Measurements from ENCODE around the gene NLGN3.

The NLGN3 gene

GRCh38 chrX:71144651-71145050 lies at the start of gene NLGN3:
Gene NLGN3, plus strand, starts transcription at chrX:71144841. Its CDS starts 2,909 bp downstream, at chrX:71147750.
- DNase-seq, result no peak

DNA sequence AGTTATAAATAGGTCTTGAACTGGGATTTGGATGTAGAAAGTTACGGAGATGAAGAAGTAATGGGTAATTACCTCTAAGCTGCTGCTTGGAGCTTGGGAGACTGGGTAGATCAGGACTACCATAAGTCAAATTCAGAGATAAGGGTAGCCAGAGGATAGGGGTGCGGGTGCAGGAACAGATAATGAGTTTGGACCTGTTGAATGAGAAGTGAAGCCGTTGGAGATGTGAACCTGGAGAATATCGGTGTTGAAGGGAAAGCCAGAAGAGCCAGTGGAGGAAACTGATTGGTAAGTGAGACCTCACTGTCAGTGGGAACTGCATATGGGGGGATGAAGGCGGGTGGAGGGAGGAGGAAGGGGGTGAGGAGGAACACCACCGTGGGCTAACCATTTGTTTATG lies 49.6 kb upstream of the NLGN3 start:
- DNase-seq, result no peak

- peak; percentile 35 for DNase-seq
Observed at GRCh38 chrX:71095555-71095980, 49.1 kb upstream of the NLGN3 start, which contains the start of gene FOXO4. Gene FOXO4, plus strand, starts transcription at chrX:71095851. Its CDS starts 678 bp downstream, at chrX:71096529.

DNA sequence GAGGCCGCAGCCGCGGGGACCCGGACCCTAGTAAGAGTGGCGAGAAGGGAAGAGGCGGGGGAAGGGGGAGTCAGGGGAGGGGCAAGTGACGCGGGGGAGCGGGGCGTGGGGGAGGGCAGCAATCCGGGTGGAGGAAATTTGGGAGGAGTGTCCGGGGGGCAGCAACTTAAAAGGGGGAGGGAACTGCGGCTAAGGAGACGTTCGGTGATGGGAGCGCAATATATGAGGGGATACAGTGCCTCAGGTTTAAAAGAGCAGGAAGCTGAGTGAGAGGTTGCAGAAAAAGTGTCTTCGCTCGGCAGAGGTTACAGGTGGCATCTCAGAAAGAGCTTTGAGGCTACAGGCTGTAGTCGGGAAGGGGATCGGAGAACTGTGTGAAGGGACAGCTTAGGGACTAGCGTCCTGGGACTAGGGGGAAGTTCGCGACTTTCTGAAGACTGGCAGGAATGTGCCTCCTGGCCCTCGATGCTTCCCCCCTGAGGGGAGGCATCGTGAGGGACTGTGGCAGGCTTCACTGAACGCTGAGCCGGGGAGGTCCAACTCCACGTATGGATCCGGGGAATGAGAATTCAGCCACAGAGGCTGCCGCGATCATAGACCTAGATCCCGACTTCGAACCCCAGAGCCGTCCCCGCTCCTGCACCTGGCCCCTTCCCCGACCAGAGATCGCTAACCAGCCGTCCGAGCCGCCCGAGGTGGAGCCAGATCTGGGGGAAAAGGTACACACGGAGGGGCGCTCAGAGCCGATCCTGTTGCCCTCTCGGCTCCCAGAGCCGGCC lies 48.5 kb upstream of the NLGN3 start:
- DNase-seq, result peak; percentile 18

GRCh38 chrX:71096760-71097032 lies 47.9 kb upstream of the NLGN3 start:
- no peak for DNase-seq

DNA sequence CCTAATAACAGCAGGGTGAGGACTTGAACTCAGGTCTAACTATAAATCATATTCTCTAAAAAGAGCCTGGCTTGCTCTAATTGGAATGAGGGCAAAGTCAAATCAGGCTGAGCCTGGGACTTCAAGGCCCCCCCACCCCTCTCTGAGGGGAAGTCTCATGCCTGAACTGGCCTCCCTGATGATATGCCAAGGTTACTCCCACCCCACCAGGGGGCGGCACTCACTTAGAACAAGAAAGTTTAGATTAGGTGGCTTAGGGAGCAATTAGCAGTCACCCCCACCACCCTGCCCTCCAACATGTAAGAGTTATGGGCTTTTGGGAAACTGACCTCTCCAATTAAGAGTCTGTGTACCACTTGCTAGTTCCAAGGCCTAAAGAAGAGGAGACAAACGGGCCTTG lies 46.3 kb upstream of the NLGN3 start:
- DNase-seq, result no peak

DNA sequence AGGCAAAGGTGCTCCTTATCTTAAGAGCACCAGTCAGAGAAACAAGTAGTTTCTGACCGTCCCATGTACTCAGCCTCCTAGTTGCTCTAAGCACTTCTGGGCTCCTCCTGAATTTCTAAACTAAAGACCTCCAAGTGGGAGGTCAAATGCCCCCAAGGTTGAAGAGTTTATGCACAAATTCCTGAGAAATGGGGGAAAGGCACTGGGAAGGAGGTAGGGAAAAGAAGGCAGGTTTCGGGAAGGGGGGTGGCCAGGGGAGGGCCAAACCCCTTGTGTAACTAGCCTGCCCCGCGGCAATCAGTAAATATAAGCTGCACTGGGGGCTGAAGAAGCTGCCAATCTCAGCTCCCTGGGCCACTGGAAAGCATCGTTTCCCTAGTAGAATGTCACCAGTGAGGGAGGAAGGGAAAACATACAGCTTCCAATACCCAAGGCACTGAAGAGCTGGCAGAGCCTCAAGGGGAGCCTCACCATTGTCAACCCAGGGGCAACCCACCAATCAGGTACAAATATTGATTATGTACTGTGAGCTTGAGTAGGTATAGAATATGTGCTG lies 45.6 kb upstream of the NLGN3 start:
- DNase-seq, result no peak

- DNase-seq, result no peak
Observed at GRCh38 chrX:71099736-71100135, 44.9 kb upstream of the NLGN3 start.

GRCh38 chrX:71100581-71101505 lies 43.8 kb upstream of the NLGN3 start:
- no peak for DNase-seq

GRCh38 chrX:71102292-71102691 lies 42.3 kb upstream of the NLGN3 start:
- DNase-seq, result no peak

DNA sequence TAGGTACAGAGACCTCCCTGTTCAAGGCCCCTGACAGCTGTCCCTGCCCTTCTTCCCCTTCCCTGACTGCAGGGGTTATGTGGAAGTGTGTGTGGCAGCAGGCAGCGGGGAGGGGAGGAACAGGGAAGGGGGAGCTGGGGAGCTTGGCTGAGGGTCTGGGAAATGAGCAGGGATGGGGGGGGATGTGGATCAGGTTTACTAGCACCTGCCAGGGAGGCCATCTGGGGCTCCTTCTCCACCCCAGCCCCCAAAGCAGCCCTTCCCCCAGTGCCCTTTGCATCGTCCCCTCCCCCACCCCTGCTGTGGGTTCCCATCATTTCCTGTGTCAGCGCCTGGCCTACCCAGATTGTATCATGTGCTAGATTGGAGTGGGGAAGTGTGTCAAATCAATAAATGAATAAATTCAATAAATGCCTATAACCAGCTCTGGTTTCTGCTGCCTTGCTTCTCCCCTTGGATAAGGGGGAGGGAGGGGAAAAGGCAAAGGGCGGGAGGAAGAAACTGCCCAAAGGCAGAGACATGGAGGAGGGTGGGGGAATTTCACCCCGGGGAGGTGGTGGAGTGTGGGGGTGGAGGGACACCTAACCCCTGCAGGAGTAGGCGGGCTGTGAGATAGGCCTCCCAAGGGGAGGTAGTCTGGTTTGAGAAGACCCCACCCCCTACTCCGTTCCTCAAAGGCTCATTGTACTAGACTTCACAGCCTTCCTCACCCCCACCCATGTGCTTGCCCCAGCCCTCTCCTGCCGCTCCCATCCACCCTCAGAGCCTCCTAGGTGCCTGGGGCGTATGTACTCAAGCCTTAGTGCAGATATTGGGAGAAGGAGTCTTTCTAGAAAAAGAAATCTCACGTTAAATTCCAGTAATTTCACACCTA lies 41.3 kb upstream of the NLGN3 start:
- no peak for DNase-seq

- no peak for DNase-seq
Observed at GRCh38 chrX:71105628-71106027, 39.0 kb upstream of the NLGN3 start.

GRCh38 chrX:71106427-71106826 lies 38.2 kb upstream of the NLGN3 start, which contains the start of gene CXorf65:
Gene CXorf65, minus strand, starts transcription at chrX:71106740. Its CDS starts 184 bp downstream, at chrX:71106556.
- no peak for DNase-seq

- no peak for DNase-seq
Observed at GRCh38 chrX:71107245-71107644, 37.4 kb upstream of the NLGN3 start.

GRCh38 chrX:71107762-71108360 lies 36.8 kb upstream of the NLGN3 start:
- no peak for DNase-seq

DNA sequence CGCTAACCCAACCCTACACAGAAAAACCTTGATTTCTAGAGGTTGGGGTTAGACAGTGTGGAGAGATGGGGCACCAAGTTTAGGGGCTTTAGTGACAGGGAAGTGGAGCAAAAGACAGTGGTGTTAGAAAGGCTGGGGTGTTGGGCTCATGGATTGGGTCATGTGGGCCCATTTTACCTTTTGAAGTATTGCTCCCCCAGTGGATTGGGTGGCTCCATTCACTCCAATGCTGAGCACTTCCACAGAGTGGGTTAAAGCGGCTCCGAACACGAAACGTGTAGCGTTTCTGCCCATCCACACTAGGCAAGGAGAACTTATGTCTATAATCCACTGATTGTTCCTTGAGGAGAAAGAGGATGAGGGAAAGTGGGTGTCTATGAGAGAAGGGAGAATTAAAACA lies 35.6 kb upstream of the NLGN3 start:
- DNase-seq, result no peak

DNA sequence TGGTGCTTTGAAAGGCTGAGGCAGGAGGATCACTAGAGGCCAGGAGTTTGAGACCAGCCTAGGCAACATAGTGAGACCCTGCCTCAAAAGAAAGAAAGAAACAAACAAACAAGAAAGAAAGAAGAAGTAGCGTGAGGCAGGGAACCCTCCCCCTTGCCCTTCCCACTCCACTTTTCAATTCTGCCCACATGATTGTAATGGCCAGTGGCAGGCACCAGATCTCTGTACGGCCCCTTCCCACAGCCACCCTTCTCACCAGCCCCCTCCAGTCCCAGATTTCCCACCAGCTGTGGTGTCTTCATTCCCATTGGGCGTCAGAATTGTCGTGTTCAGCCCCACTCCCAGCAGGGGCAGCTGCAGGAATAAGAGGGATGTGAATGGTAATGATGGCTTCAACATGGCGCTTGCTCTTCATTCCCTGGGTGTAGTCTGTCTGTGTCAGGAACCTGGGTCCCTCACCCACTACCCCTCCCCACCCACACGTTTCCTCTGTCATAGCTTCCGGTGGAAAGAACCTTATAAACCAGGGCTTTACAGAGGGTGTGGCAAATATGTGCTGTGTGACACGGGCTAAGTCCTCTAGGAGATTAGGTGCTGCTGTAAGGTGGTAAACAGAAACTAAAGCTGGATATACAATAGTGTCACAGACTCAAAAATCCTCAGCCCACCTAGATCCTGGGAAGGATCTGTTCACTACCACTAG lies 33.3 kb upstream of the NLGN3 start, which contains the start of gene IL2RG:
Gene IL2RG (minus strand): TSS at position 437 of the 703 bp plus-strand sequence. CDS start 38 bp downstream, at position 399.
- no peak for DNase-seq

DNA sequence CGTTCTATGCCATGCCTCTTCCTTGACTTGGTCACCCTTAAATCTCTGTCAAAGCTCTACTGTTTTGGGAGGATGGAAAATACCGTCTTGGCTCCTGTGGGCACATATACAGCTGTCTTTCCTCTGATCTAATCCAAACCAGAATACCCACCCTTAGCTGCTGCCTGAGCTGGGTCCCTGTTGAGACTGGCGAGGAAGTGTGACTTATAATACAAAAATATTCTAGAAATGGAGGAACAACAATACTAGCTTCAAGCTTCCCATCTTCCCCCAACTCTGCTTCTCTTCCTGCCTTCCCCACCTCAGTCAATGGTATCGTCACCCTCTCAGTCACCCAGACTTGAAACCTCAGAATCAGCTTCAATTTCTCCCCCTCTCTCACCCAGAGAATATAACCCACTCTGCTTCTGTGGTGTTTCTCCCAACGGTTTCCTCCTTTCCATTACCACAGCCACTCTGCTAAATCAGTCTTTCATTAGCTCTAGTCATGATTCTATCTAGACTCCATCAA lies 32.7 kb upstream of the NLGN3 start:
- DNase-seq, result no peak

DNA sequence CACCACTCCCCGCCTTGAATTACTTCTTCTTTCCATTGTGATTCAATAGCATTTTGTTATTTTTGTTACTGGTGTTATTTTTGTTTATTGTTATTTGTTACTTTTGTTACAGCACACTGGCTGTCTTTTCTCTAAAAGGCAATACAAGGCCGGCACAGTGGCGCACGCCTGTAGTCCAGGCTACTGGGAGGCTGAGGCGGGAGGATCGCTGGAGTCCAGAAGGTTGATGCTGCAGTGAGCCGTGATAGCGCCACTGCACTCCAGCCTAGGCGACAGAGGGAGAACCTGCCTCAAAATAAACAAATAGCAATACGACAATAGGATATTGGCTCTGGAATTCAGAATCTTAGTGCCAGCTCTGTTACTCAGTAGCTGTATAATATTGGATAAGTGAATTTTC lies 27.3 kb upstream of the NLGN3 start:
- no peak for DNase-seq

- peak; percentile 47 for DNase-seq
Observed at GRCh38 chrX:71118032-71118984, 26.3 kb upstream of the NLGN3 start, which contains the start of gene MED12. Gene MED12, plus strand, starts transcription at chrX:71118596. Its CDS starts 159 bp downstream, at chrX:71118755.
